Effector memory CD4-positive, alpha-beta T cell (primary cell): Measurements from ENCODE around the gene EGR2.

ENCODE experiments used
- DNase-seq, 3 donors: peaks; one replicate each; pipeline ENCODE4 v3.0.0-alpha.2; 2020
- H3K27ac ChIP-seq: 2 replicates; pipeline ENCODE4 v1.7.0; 2013; ENCODE audit warnings: mild to moderate bottlenecking, low read length, moderate library complexity; ENCODE audit not compliant: insufficient read depth, poor library complexity, severe bottlenecking
- H3K27me3 ChIP-seq: replicated peaks from 2 replicates; pipeline ENCODE4 v1.7.0; 2013; ENCODE audit warnings: mild to moderate bottlenecking, low read length; ENCODE audit not compliant: insufficient read depth, control insufficient read depth, poor library complexity, severe bottlenecking
- H3K36me3 ChIP-seq: 2 replicates; pipeline ENCODE4 v1.7.0; 2013; ENCODE audit warnings: mild to moderate bottlenecking, low read length, moderate library complexity; ENCODE audit not compliant: control insufficient read depth, insufficient read depth
- H3K4me1 ChIP-seq: 2 replicates; pipeline ENCODE4 v1.7.0; 2013; ENCODE audit warnings: low read length, mild to moderate bottlenecking; ENCODE audit not compliant: control insufficient read depth, insufficient read depth, poor library complexity, severe bottlenecking
- H3K4me3 ChIP-seq: 2 replicates; pipeline ENCODE4 v1.7.0; 2013; ENCODE audit warnings: low read length, low read depth, mild to moderate bottlenecking; ENCODE audit not compliant: insufficient read depth, poor library complexity, severe bottlenecking
- H3K9me3 ChIP-seq: 2 replicates; pipeline ENCODE4 v1.7.0; 2013; ENCODE audit warnings: mild to moderate bottlenecking, low read length, moderate library complexity; ENCODE audit not compliant: control insufficient read depth

Gene EGR2

GRCh38 chr10:62779487-62780248 is 36.5 kb downstream of the EGR2 start:
- no peak overlapping the region for H3K4me3 ChIP-seq
- H3K27ac ChIP-seq, result peak overlapping the region; percentile 34
- no peaks in the 10 kb centered on the region for H3K36me3 ChIP-seq
- H3K27me3 ChIP-seq, result no peaks in the 10 kb centered on the region
- H3K9me3 ChIP-seq, result no peaks in the 10 kb centered on the region
- peak; percentile 77 to 80 (median 79) for DNase-seq
- peaks cover 10% of the 10 kb centered on the region for H3K4me1 ChIP-seq

- H3K9me3 ChIP-seq, result no peaks in the 10 kb centered on the region
- no peak overlapping the region for H3K4me3 ChIP-seq
- no peaks in the 10 kb centered on the region for H3K27me3 ChIP-seq
- H3K27ac ChIP-seq, result no peak overlapping the region
- no peaks in the 10 kb centered on the region for H3K36me3 ChIP-seq
- no peak for DNase-seq
- H3K4me1 ChIP-seq, result peaks cover 10% of the 10 kb centered on the region
Observed at GRCh38 chr10:62778125-62778524, 38.0 kb downstream of the EGR2 start.

GRCh38 chr10:62772186-62772974 is 43.8 kb downstream of the EGR2 start:
- no peak for DNase-seq
- Histone ChIP-seq H3K9me3 (no peaks in the 10 kb centered on the region), H3K4me1 (no peaks in the 10 kb centered on the region), H3K4me3 (no peak overlapping the region), H3K27ac (no peak overlapping the region), H3K36me3 (no peaks in the 10 kb centered on the region), H3K27me3 (no peaks in the 10 kb centered on the region)

- no peak overlapping the region for H3K27ac ChIP-seq
- no peak for DNase-seq
- H3K4me3 ChIP-seq, result no peak overlapping the region
- H3K9me3 ChIP-seq, result no peaks in the 10 kb centered on the region
- H3K27me3 ChIP-seq, result no peaks in the 10 kb centered on the region
- H3K4me1 ChIP-seq, result peaks cover 2% of the 10 kb centered on the region
- H3K36me3 ChIP-seq, result no peaks in the 10 kb centered on the region
Observed at GRCh38 chr10:62769574-62770242, 46.5 kb downstream of the EGR2 start.

GRCh38 chr10:62766386-62766785 is 49.8 kb downstream of the EGR2 start:
- Histone ChIP-seq H3K4me1 (peaks cover 2% of the 10 kb centered on the region), H3K4me3 (no peak overlapping the region), H3K27me3 (no peaks in the 10 kb centered on the region), H3K9me3 (no peaks in the 10 kb centered on the region), H3K36me3 (no peaks in the 10 kb centered on the region), H3K27ac (no peak overlapping the region)
- DNase-seq, result no peak

- no peaks in the 10 kb centered on the region for H3K9me3 ChIP-seq
- H3K4me1 ChIP-seq, result peaks cover 2% of the 10 kb centered on the region
- no peak overlapping the region for H3K27ac ChIP-seq
- no peak for DNase-seq
- no peak overlapping the region for H3K4me3 ChIP-seq
- H3K27me3 ChIP-seq, result no peaks in the 10 kb centered on the region
- no peaks in the 10 kb centered on the region for H3K36me3 ChIP-seq
Observed at GRCh38 chr10:62765726-62766125, 50.4 kb downstream of the EGR2 start.

- Histone ChIP-seq H3K4me3 (no peak overlapping the region), H3K36me3 (no peaks in the 10 kb centered on the region), H3K27me3 (no peaks in the 10 kb centered on the region), H3K9me3 (no peaks in the 10 kb centered on the region), H3K27ac (no peak overlapping the region), H3K4me1 (peaks cover 2% of the 10 kb centered on the region)
- no peak for DNase-seq
Observed at GRCh38 chr10:62764011-62764410, 52.2 kb downstream of the EGR2 start.

GRCh38 chr10:62763155-62763554 is 53.0 kb downstream of the EGR2 start:
- no peak for DNase-seq

More at GRCh38 chr10:62763155-62763554, 53.0 kb downstream of the EGR2 start:
- Histone ChIP-seq H3K36me3 (no peaks in the 10 kb centered on the region), H3K27me3 (no peaks in the 10 kb centered on the region), H3K4me3 (no peak overlapping the region), H3K27ac (no peak overlapping the region), H3K9me3 (no peaks in the 10 kb centered on the region), H3K4me1 (peaks cover 2% of the 10 kb centered on the region)
